GM12874 (cell line): ENCODE measurements around the gene TMEM132E.

Source experiments
- CTCF ChIP-seq: IDR thresholded peaks from 2 replicates; pipeline ENCODE4 v1.5.1; 2011; ENCODE audit warnings: low read depth, mild to moderate bottlenecking, control low read depth, low read length, moderate library complexity; ENCODE audit not compliant: insufficient read depth

The TMEM132E gene

GRCh38 chr17:34570506-34570905, 8.9 kb upstream of the TMEM132E start:
- no peak for TF ChIP-seq CTCF

GRCh38 chr17:34571428-34572130, 7.8 kb upstream of the TMEM132E start:
- no peak for TF ChIP-seq CTCF

GRCh38 chr17:34572483-34572882, 6.9 kb upstream of the TMEM132E start:
- no peak for TF ChIP-seq CTCF

- TF ChIP-seq CTCF: no peak
Observed at GRCh38 chr17:34575182-34575581, 4.2 kb upstream of the TMEM132E start.

- TF ChIP-seq CTCF: no peak
Observed at GRCh38 chr17:34578016-34578415, 1.4 kb upstream of the TMEM132E start.

GRCh38 chr17:34578656-34579016, 746 bp upstream of the TMEM132E start:
- TF ChIP-seq CTCF: no peak

GRCh38 chr17:34579979-34580684, 750 bp downstream of the TMEM132E start:
- no peak for TF ChIP-seq CTCF
